Thyroid gland (tissue), 4 donors: Measurements from ENCODE around the gene LINC00305.

Experiments
- POLR2A ChIP-seq, 2 donors: fragments of 450-650 bp; IDR thresholded peaks; one replicate each; pipeline ENCODE4 v1.6.1; 2017; ENCODE audit warnings: antibody characterized with exemption in 2 of 2, mild to moderate bottlenecking in 2 of 2, moderate library complexity in 1 of 2
- TF ChIP-seq, protein P1 (sequence below), 6 experiments: fragments of 200-600 bp in 3 of 6; fragments of 450-650 bp in 3 of 6; sonication (generic) in 3 of 6; IDR thresholded peaks; one replicate each; pipeline ENCODE4 v1.5.1; 2016 to 2019; ENCODE audit warnings: antibody characterized with exemption in 6 of 6, mild to moderate bottlenecking in 2 of 6, inconsistent platforms in 1 of 6, moderate library complexity in 1 of 6

DNA sequence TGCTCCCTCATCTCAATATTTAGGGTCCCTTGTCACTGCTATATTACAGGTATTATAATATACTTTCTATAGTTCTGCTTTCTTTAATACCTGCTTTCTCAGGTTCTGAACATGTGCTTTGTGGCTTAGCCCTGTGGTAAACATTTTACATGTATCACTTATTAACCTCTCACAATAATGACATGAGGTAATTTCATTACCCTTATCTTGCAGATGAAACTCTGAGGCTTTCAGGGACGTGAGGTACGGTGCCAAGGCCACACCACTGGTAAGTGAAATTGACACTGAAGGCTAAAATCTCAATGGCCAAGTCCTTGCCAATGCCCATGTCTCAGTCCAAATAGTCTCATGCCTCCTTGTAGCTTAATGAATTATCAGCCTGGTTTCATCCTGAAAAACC, 21.7 kb downstream of the LINC00305 start:
- TF ChIP-seq, protein P1, sequence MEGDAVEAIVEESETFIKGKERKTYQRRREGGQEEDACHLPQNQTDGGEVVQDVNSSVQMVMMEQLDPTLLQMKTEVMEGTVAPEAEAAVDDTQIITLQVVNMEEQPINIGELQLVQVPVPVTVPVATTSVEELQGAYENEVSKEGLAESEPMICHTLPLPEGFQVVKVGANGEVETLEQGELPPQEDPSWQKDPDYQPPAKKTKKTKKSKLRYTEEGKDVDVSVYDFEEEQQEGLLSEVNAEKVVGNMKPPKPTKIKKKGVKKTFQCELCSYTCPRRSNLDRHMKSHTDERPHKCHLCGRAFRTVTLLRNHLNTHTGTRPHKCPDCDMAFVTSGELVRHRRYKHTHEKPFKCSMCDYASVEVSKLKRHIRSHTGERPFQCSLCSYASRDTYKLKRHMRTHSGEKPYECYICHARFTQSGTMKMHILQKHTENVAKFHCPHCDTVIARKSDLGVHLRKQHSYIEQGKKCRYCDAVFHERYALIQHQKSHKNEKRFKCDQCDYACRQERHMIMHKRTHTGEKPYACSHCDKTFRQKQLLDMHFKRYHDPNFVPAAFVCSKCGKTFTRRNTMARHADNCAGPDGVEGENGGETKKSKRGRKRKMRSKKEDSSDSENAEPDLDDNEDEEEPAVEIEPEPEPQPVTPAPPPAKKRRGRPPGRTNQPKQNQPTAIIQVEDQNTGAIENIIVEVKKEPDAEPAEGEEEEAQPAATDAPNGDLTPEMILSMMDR (IDR thresholded peaks at IDR 0.05) = no peak
- no peak for TF ChIP-seq POLR2A (IDR thresholded peaks at IDR 0.05)
